IMR-90 (cell line): ENCODE results near the gene EIF2A. TPM values are rescaled to one million over a fixed set of nuclear protein-coding genes. Genes with fewer than 3 reads are reported as not detected.

Source experiments
- ATAC-seq: fragments of 200-7000 bp; cut with Tn5 transposase; 2 replicates; pipeline ENCODE4 v1.9.1; 2020; ENCODE audit warnings: low read depth, mild to moderate bottlenecking, moderate library complexity
- BruUV-seq: library from RNA; stranded (reverse); fragments of 400-500 nt; replicated peaks from 2 replicates; lab custom pipeline; 2021; lab: Mats Ljungman, UMichigan
- CTCF ChIA-PET: fragments of 300-600 bp; formaldehyde crosslinking; extraction: SDS; loops from one replicate; lab custom pipeline; 2021; ENCODE audit warnings: antibody characterized with exemption; lab: Yijun Ruan, JAX
- POLR2A ChIA-PET: fragments of 300-600 bp; sonication (Branson Sonifier 250); formaldehyde crosslinking; loops from one replicate; lab custom pipeline; 2022; ENCODE audit warnings: antibody characterized with exemption; ENCODE audit not compliant: unreplicated experiment; lab: Charles Lee
- DNase-seq: peaks from one replicate; pipeline ENCODE4 v3.0.0; 2013
- H2AFZ ChIP-seq: replicated peaks from 2 replicates; pipeline ENCODE3; 2013; ENCODE audit warnings: low read length, mild to moderate bottlenecking; ENCODE audit not compliant: poor library complexity
- H2AK5ac ChIP-seq: 2 replicates; pipeline ENCODE4 v1.6.1; 2013; ENCODE audit warnings: low read depth, low read length, inconsistent platforms
- H2AK9ac ChIP-seq: replicated peaks from 2 replicates; pipeline ENCODE3; 2013; ENCODE audit warnings: mild to moderate bottlenecking, low read depth, low read length, moderate library complexity; ENCODE audit not compliant: poor library complexity
- H2BK120ac ChIP-seq: 2 replicates; pipeline ENCODE4 v1.6.1; 2013; ENCODE audit warnings: low read depth, low read length, inconsistent platforms
- H2BK15ac ChIP-seq: 3 replicates; pipeline ENCODE4 v1.6.1; 2013; ENCODE audit warnings: low read depth, low read length, inconsistent platforms
- H2BK20ac ChIP-seq: 2 replicates; pipeline ENCODE4 v1.6.1; 2013; ENCODE audit warnings: low read depth, mild to moderate bottlenecking, inconsistent platforms, low read length, moderate library complexity
- H2BK5ac ChIP-seq: 2 replicates; pipeline ENCODE4 v1.6.1; 2013; ENCODE audit warnings: mild to moderate bottlenecking, low read depth, low read length, inconsistent platforms; ENCODE audit not compliant: poor library complexity, severe bottlenecking
- H3K14ac ChIP-seq: replicated peaks from 2 replicates; pipeline ENCODE4 v1.6.1; 2013; ENCODE audit warnings: low read depth, low read length, inconsistent platforms
- H3K18ac ChIP-seq: 2 replicates; pipeline ENCODE4 v1.6.1; 2013; ENCODE audit warnings: low read depth, low read length, control low read depth
- H3K23ac ChIP-seq: 2 replicates; pipeline ENCODE4 v1.6.1; 2013; ENCODE audit warnings: low read depth, low read length, inconsistent platforms
- H3K27ac ChIP-seq: 2 replicates; pipeline ENCODE4 v1.5.1; 2013; ENCODE audit warnings: mild to moderate bottlenecking, control low read depth, low read length; ENCODE audit not compliant: insufficient read depth
- H3K27me3 ChIP-seq: 2 replicates; pipeline ENCODE4 v1.6.1; 2013; ENCODE audit warnings: low read length; ENCODE audit not compliant: control insufficient read depth, insufficient read depth
- H3K36me3 ChIP-seq: 2 replicates; pipeline ENCODE4 v1.6.1; 2013; ENCODE audit warnings: low read length, mixed read lengths; ENCODE audit not compliant: control insufficient read depth, insufficient read depth
- H3K4ac ChIP-seq: 2 replicates; pipeline ENCODE4 v1.6.1; 2013; ENCODE audit warnings: low read depth, low read length, inconsistent platforms
- H3K4me1 ChIP-seq: 2 replicates; pipeline ENCODE4 v1.6.1; 2013; ENCODE audit warnings: low read length, mixed read lengths; ENCODE audit not compliant: control insufficient read depth, insufficient read depth
- H3K4me2 ChIP-seq: 2 replicates; pipeline ENCODE4 v1.6.1; 2013; ENCODE audit warnings: low read depth, mild to moderate bottlenecking, control low read depth, low read length, moderate library complexity
- H3K4me3 ChIP-seq: 2 replicates; pipeline ENCODE4 v1.5.1; 2013; ENCODE audit warnings: low read depth, mild to moderate bottlenecking, control low read depth, low read length, moderate library complexity; ENCODE audit not compliant: insufficient read depth
- H3K56ac ChIP-seq: 2 replicates; pipeline ENCODE4 v1.6.1; 2013; ENCODE audit warnings: low read length, inconsistent platforms; ENCODE audit not compliant: insufficient read depth; ENCODE audit errors: extremely low read depth
- H3K79me1 ChIP-seq, 2 experiments: 2 replicates each; pipeline ENCODE4 v1.6.1; 2013; ENCODE audit warnings: low read length in 2 of 2, inconsistent platforms in 1 of 2, low read depth in 1 of 2
- H3K9ac ChIP-seq: 2 replicates; pipeline ENCODE4 v1.6.1; 2013; ENCODE audit warnings: low read depth, low read length, control low read depth
- H3K9me1 ChIP-seq: 2 replicates; pipeline ENCODE4 v1.6.1; 2013; ENCODE audit warnings: low read length, inconsistent platforms; ENCODE audit not compliant: insufficient read depth
- H3K9me3 ChIP-seq: 2 replicates; pipeline ENCODE4 v1.6.1; 2013; ENCODE audit warnings: low read length; ENCODE audit not compliant: control insufficient read depth, insufficient read depth
- H4K20me1 ChIP-seq: 2 replicates; pipeline ENCODE4 v1.6.1; 2013; ENCODE audit warnings: low read length, inconsistent platforms; ENCODE audit not compliant: insufficient read depth
- H4K5ac ChIP-seq: 2 replicates; pipeline ENCODE4 v1.6.1; 2013; ENCODE audit warnings: mild to moderate bottlenecking, low read depth, low read length, control low read depth
- H4K8ac ChIP-seq, 2 experiments: 2 replicates each; pipeline ENCODE4 v1.6.1; 2013; ENCODE audit warnings: low read depth in 2 of 2, low read length in 2 of 2, control low read depth in 1 of 2, inconsistent platforms in 1 of 2
- H4K91ac ChIP-seq: 2 replicates; pipeline ENCODE4 v1.6.1; 2013; ENCODE audit warnings: low read depth, low read length, inconsistent platforms; ENCODE audit not compliant: insufficient read depth
- CHD1 ChIP-seq: IDR thresholded peaks from 2 replicates; pipeline ENCODE4 v1.6.1; 2012; ENCODE audit warnings: low read depth, low read length, improper control_type of control experiment
- FOS ChIP-seq: fragments of 150-350 bp; IDR thresholded peaks from 2 replicates; pipeline ENCODE4 v1.6.1; 2016; ENCODE audit warnings: low read depth, low read length
- MXI1 ChIP-seq: IDR thresholded peaks from 2 replicates; pipeline ENCODE4 v1.6.1; 2012; ENCODE audit warnings: low read depth, mild to moderate bottlenecking, low read length, moderate library complexity, borderline replicate concordance
- POLR2A ChIP-seq: IDR thresholded peaks from 2 replicates; pipeline ENCODE4 v1.6.1; 2012; ENCODE audit warnings: mild to moderate bottlenecking, low read depth, low read length
- WGBS, 2 experiments: methylation state at CpG; one replicate each; pipeline versions ENCODE4 v1.1.5 to v1.1.7; 2013; ENCODE audit warnings: missing lambda C conversion rate in 2 of 2; ENCODE audit not compliant: insufficient read length in 1 of 2; ENCODE audit errors: extremely low coverage in 2 of 2; 5-methylcytosine and 5-hydroxymethylcytosine counted together
- dilution Hi-C: fragments of 300-500 bp; cut with HindIII; formaldehyde crosslinking; loops from one replicate; pipeline ENCODE4 v1.14.3; 2018; ENCODE audit warnings: low sequenced_read_pairs; ENCODE audit not compliant: unreplicated experiment
- in situ Hi-C: fragments of 300-500 bp; cut with MboI; formaldehyde crosslinking; loops from 3 replicates; pipeline ENCODE4 v1.14.3; 2019; ENCODE audit warnings: low sequenced_read_pairs, inconsistent platforms, mixed read lengths
- intact Hi-C: fragments of 100-400 bp; cut with micrococcal nuclease; formaldehyde crosslinking; loops from 2 replicates; pipeline ENCODE4 v1.10.0; 2022
- polyA plus RNA-seq, 3 experiments: library from polyadenylated mRNA; depleted of rRNA; stranded (reverse); fragments of >200 nt; gene quantifications; 2 replicates each; pipeline ENCODE4 v1.2.3, GENCODE V29; 2012; ENCODE audit warnings: low replicate concordance in 1 of 3
- total RNA-seq: library from RNA; depleted of rRNA; stranded (reverse); fragments of >200 nt; gene quantifications from 2 replicates; pipeline ENCODE4 v1.2.3, GENCODE V29; 2012

EIF2A gene
- total and polyA plus RNA-seq, 2 of the 4 experiments (the other 2 are of a cell fraction) = 61.2 to 166 TPM

GRCh38 chr3:150543531-150543930 is 3.1 kb upstream of the EIF2A start:
- H4K8ac ChIP-seq = no peak overlapping the region
- BruUV-seq = TSS peak; percentile 48
- no peak overlapping the region for H2BK5ac ChIP-seq
- no peak overlapping the region for H2BK15ac ChIP-seq
- no peak overlapping the region for H3K27ac ChIP-seq
- whole genome bisulfite sequencing, 2 experiments = no CpG with 5 or more reads among the region's 2 CpGs
- peaks cover 35% of the 10 kb centered on the region; the same call in 1 of the 2 replicates for H4K20me1 ChIP-seq
- H2AK5ac ChIP-seq = no peak overlapping the region
- H3K9ac ChIP-seq = no peak overlapping the region
- H3K4ac ChIP-seq = no peak overlapping the region
- no peak overlapping the region for H3K4me3 ChIP-seq
- H3K23ac ChIP-seq = no peak overlapping the region
- in situ Hi-C loops (no loop called here), intact Hi-C loops (no loop called here), dilution Hi-C loops (no loop called here)
- H3K4me2 ChIP-seq = no peak overlapping the region
- H4K5ac ChIP-seq = no peak overlapping the region
- no peak overlapping the region for H3K18ac ChIP-seq
- H3K27me3 ChIP-seq = no peaks in the 10 kb centered on the region
- DNase-seq (no peak), ATAC-seq (no peak)
- no peak overlapping the region for H3K56ac ChIP-seq
- no peak overlapping the region for H3K14ac ChIP-seq
- H3K36me3 ChIP-seq = no peaks in the 10 kb centered on the region
- 0 out of 2 replicates have a peak, but pooled peaks cover 2% of the 10 kb centered on the region for H3K9me1 ChIP-seq
- peaks cover 12 to 51% of the 10 kb centered on the region in 2 experiments for H3K79me1 ChIP-seq
- H2AFZ ChIP-seq = no peak overlapping the region
- no peak for TF ChIP-seq CHD1
- no peak for TF ChIP-seq FOS
- TF ChIP-seq MXI1 = no peak
- TF ChIP-seq POLR2A = peak; percentile 50; the same call in 1 of the 2 replicates
- H2AK9ac ChIP-seq = no peak overlapping the region
- CTCF ChIA-PET = interaction anchor here (0.6 to 1.2 kb wide), 2 partner anchors 71 to 178 kb away, joined by 3 to 4 read pairs; no protein-coding TSS in a partner anchor
- H3K4me1 ChIP-seq = no peaks in the 10 kb centered on the region
- no peak overlapping the region for H4K91ac ChIP-seq
- no peak overlapping the region for H2BK120ac ChIP-seq
- POLR2A ChIA-PET = no interaction called here
- no peak overlapping the region for H2BK20ac ChIP-seq
- no peaks in the 10 kb centered on the region for H3K9me3 ChIP-seq
